ENCODE measurements around the gene KCTD16.

- TF ChIP-seq CTCF (IDR thresholded peaks at IDR 0.05; ENCODE audit: borderline replicate concordance, extremely low read depth, low read length, poor library complexity, severe bottlenecking) (no peak), EZH2 (IDR thresholded peaks at IDR 0.05; ENCODE audit: borderline replicate concordance, low read depth, low read length, severe bottlenecking) (no peak)
These were observed 214.9 kb downstream of the KCTD16 start for GRCh38 chr5:144385597-144385996.
